SH-SY5Y (cell line): ENCODE measurements around the gene PICK1.

Experiments
- GATA2 ChIP-seq: IDR thresholded peaks from 2 replicates; pipeline ENCODE4 v1.6.1; 2011; ENCODE audit warnings: mild to moderate bottlenecking, low read depth, low read length
- GATA3 ChIP-seq: IDR thresholded peaks from 2 replicates; pipeline ENCODE4 v1.6.1; 2011; ENCODE audit warnings: low read depth, mild to moderate bottlenecking, low read length, moderate library complexity

DNA sequence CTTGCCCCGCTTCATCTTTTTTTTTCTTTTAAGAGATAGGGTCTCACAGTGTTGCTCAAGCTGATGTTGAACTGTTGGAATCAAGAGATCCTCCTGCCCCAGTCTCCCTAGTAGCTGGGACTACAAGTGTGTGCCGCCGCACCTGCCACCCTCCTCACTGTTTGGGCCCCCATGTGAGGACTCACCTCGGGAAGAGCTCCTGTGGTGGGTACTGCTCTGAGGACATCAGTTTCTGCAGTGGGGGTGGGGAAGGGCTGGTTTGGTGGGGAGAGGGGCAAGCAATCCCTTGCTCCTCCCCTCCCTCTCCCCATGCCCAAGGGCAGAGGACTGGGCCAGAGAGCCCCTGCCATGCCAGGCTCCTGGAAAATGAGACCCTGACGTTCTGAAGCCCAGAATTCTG lies 28.3 kb downstream of the PICK1 start:
- TF ChIP-seq GATA3 (no peak), GATA2 (no peak)
